ENCODE results near the gene GLIS1. TPM values are rescaled to one million over a fixed set of nuclear protein-coding genes. Genes with fewer than 3 reads are reported as not detected.

GLIS1 gene
- total RNA-seq, 1 donor: 1.6 TPM

GRCh38 chr1:53729456-53730223 is 9.3 kb downstream of the GLIS1 start:
- no peak for DNase-seq (ENCODE audit: low read depth)
- TF ChIP-seq CTCF (IDR thresholded peaks at IDR 0.05; ENCODE audit: insufficient read depth, low read length): no peak
- H3K4me3 ChIP-seq (ENCODE audit: low read depth, low read length): no peak overlapping the region

- no peak for DNase-seq (ENCODE audit: low read depth)
- TF ChIP-seq CTCF (IDR thresholded peaks at IDR 0.05; ENCODE audit: insufficient read depth, low read length): no peak
- no peak overlapping the region for H3K4me3 ChIP-seq (ENCODE audit: low read depth, low read length)
Observed at GRCh38 chr1:53728702-53729455, 10.1 kb downstream of the GLIS1 start.

- H3K4me3 ChIP-seq (ENCODE audit: low read depth, low read length): no peak overlapping the region
- no peak for TF ChIP-seq CTCF (IDR thresholded peaks at IDR 0.05; ENCODE audit: insufficient read depth, low read length)
- DNase-seq (ENCODE audit: low read depth): no peak
Observed at GRCh38 chr1:53728196-53728595, 10.8 kb downstream of the GLIS1 start.

- H3K4me3 ChIP-seq (ENCODE audit: low read depth, low read length): no peak overlapping the region
- DNase-seq (ENCODE audit: low read depth): no peak
- no peak for TF ChIP-seq CTCF (IDR thresholded peaks at IDR 0.05; ENCODE audit: insufficient read depth, low read length)
Observed at GRCh38 chr1:53727461-53728092, 11.4 kb downstream of the GLIS1 start.

GRCh38 chr1:53726009-53726600 is 12.9 kb downstream of the GLIS1 start:
- no peak for TF ChIP-seq CTCF (IDR thresholded peaks at IDR 0.05; ENCODE audit: insufficient read depth, low read length)
- DNase-seq (ENCODE audit: low read depth): no peak
- no peak overlapping the region for H3K4me3 ChIP-seq (ENCODE audit: low read depth, low read length)

- TF ChIP-seq CTCF (IDR thresholded peaks at IDR 0.05; ENCODE audit: insufficient read depth, low read length): peak; percentile 34
- DNase-seq (ENCODE audit: low read depth): peak; percentile 61
- H3K4me3 ChIP-seq (ENCODE audit: low read depth, low read length): no peak overlapping the region
Observed at GRCh38 chr1:53725238-53725689, 13.7 kb downstream of the GLIS1 start.
